Measurements from ENCODE around the gene GPR21. TPM values are rescaled to one million over a fixed set of nuclear protein-coding genes. Genes with fewer than 3 reads are reported as not detected.

GPR21 gene
- total RNA-seq, 2 experiments from 2014 or later, result 0.74 to 0.89 TPM

GRCh38 chr9:123044586-123044985 is 11.1 kb downstream of the GPR21 start:
- H3K4me1 ChIP-seq (ENCODE audit: insufficient read depth, low read length), result no peaks in the 10 kb centered on the region
- Mint-ChIP-seq H3K27me3 (no peaks in the 10 kb centered on the region), H3K4me3 (no peak overlapping the region), H3K4me1 (ENCODE audit: low read depth) (no peaks in the 10 kb centered on the region), H3K27ac (no peak overlapping the region), H3K9me3 (no peaks in the 10 kb centered on the region), H3K36me3 (ENCODE audit: low read depth) (peaks cover 57% of the 10 kb centered on the region)
- H3K4me3 ChIP-seq (ENCODE audit: low read length), result no peak overlapping the region
- peaks cover 9% of the 10 kb centered on the region for H3K36me3 ChIP-seq (ENCODE audit: insufficient read depth, low read length)
- ChIA-PET POLR2A (no interaction called here), CTCF (no interaction called here)
- DNase-seq (no peak), ATAC-seq (ENCODE audit: poor library complexity) (no peak)
- H3K27me3 ChIP-seq (ENCODE audit: control insufficient read depth in 1 of 2, insufficient read depth in 2 of 2, low read length in 2 of 2), result no peaks in the 10 kb centered on the region
- H3K27ac ChIP-seq (ENCODE audit: low read depth in 1 of 2, low read length in 2 of 2), result no peak overlapping the region
- intact Hi-C loops (cut with DNase I, micrococcal nuclease), result no loop called here
- no peaks in the 10 kb centered on the region for H3K9me3 ChIP-seq (ENCODE audit: control insufficient read depth in 1 of 2, insufficient read depth in 1 of 2, low read length in 2 of 2)
- no peak for TF ChIP-seq CTCF (IDR thresholded peaks at IDR 0.05)

DNA sequence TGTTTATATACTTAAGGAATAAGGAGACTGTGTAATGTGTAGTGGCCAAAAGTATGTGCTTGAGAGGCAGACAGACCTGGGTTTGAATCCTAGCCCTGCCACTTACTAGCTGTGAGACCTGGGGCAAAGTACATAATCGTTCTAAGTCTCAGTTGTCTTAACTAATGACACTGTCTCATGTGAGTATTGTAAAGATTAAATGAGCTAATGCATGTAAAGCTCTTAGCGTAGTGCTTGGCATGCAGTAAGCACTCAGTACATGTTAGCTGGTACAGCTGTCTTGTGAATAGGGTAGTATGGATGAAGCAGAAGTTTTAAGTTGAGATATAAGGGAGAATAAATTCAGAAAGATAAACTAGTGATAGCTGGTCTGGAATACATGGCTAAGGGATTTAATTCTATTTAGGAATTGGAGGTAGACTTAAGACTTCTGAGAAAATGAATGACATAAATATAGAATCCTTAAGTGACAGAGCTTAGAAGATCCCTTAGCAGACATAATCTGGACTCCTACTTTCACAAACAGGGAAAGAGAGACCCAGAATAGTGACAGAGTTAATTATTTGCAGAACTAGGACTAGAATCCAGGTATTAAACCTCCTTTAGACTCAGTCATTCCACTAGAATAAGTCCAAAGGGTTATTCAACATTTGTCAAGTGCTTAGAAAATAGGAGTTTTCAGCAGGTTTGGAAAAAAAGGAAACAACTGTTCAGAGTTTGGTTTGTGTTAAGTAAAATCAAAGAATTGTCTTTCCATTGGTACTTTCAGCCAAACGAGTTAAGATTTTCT is 13.1 kb downstream of the GPR21 start:
- Histone ChIP-seq H3K4me3 (ENCODE audit: low read length) (no peak overlapping the region), H3K36me3 (ENCODE audit: insufficient read depth, low read length) (peaks cover 9% of the 10 kb centered on the region), H3K4me1 (ENCODE audit: insufficient read depth, low read length) (no peaks in the 10 kb centered on the region), H3K9me3 (ENCODE audit: control insufficient read depth in 1 of 2, insufficient read depth in 1 of 2, low read length in 2 of 2) (no peaks in the 10 kb centered on the region), H3K27me3 (ENCODE audit: control insufficient read depth in 1 of 2, insufficient read depth in 2 of 2, low read length in 2 of 2) (no peaks in the 10 kb centered on the region), H3K27ac (ENCODE audit: low read depth in 1 of 2, low read length in 2 of 2) (no peak overlapping the region)
- ATAC-seq (ENCODE audit: poor library complexity) (no peak), DNase-seq (no peak)
- POLR2A ChIA-PET, result interaction anchor here (1.2 kb wide), 1 partner anchor 9 kb away, joined by 3 read pairs; no protein-coding TSS in a partner anchor
- Mint-ChIP-seq H3K36me3 (ENCODE audit: low read depth) (peaks cover 52% of the 10 kb centered on the region), H3K9me3 (no peaks in the 10 kb centered on the region), H3K27me3 (no peaks in the 10 kb centered on the region), H3K4me1 (ENCODE audit: low read depth) (no peaks in the 10 kb centered on the region), H3K4me3 (no peak overlapping the region), H3K27ac (no peak overlapping the region)
- intact Hi-C loops (cut with DNase I, micrococcal nuclease), result no loop called here
- no peak for TF ChIP-seq CTCF (IDR thresholded peaks at IDR 0.05)
- CTCF ChIA-PET, result interaction anchor here (1.7 kb wide), 1 partner anchor 17 kb away, joined by 7 read pairs; no protein-coding TSS in a partner anchor

- H3K27ac Mint-ChIP-seq, result no peak overlapping the region
- peaks cover 33% of the 10 kb centered on the region for H3K36me3 Mint-ChIP-seq (ENCODE audit: low read depth)
- no peak overlapping the region for H3K4me3 Mint-ChIP-seq
- Histone ChIP-seq H3K9me3 (ENCODE audit: control insufficient read depth in 1 of 2, insufficient read depth in 1 of 2, low read length in 2 of 2) (no peaks in the 10 kb centered on the region), H3K4me1 (ENCODE audit: insufficient read depth, low read length) (no peaks in the 10 kb centered on the region), H3K36me3 (ENCODE audit: insufficient read depth, low read length) (no peaks in the 10 kb centered on the region), H3K27ac (ENCODE audit: low read depth in 1 of 2, low read length in 2 of 2) (no peak overlapping the region), H3K4me3 (ENCODE audit: low read length) (no peak overlapping the region), H3K27me3 (ENCODE audit: control insufficient read depth in 1 of 2, insufficient read depth in 2 of 2, low read length in 2 of 2) (no peaks in the 10 kb centered on the region)
- ATAC-seq (ENCODE audit: poor library complexity) (no peak), DNase-seq (no peak)
- ChIA-PET CTCF (no interaction called here), POLR2A (no interaction called here)
- no peaks in the 10 kb centered on the region for H3K9me3 Mint-ChIP-seq
- no peak for TF ChIP-seq CTCF (IDR thresholded peaks at IDR 0.05)
- peaks cover 2% of the 10 kb centered on the region for H3K4me1 Mint-ChIP-seq (ENCODE audit: low read depth)
- no peaks in the 10 kb centered on the region for H3K27me3 Mint-ChIP-seq
- intact Hi-C loops (cut with DNase I, micrococcal nuclease), result no loop called here
Measured at GRCh38 chr9:123048748-123049147, 15.3 kb downstream of the GPR21 start.

All from CD4-positive, alpha-beta T cell (primary cell).